ENCODE results near the gene PDK4.

DNA sequence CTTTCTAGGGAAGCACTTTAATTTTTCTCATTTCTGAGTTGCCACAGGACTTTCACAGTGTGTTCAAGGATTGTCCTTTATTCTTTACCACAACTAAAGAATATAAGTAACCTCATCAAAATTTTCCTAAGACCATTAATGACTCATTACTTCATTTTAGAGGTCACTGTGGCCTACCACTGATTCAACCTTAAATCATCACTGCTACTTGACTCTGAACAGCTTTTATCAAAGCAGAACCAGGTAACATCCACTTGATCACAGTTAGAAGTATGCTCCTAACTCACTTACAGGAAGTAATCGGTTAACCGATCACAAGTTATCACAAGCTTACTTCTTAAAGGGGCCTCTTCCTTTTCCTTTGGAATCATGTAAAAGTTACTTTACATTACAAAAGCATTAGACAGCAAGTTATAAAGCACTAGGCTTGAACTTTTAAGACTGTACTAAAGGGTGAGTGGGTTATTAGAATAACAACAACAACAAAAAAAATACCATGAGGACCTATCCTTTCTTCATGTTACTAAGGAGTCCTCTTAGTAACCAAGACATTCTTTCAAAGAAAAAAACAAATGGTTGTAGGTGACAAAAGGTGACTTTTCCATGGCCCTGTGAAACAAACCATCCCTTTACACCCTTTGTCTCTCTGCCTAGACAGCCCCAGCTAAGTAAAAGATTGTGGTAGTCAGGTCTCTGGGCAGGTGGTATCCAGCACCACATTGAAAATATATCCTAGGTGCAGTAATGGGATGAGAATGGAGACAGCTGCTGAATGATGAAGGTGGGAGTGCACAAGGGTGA lies 40.0 kb upstream of the PDK4 start:
- TF ChIP-seq, protein P1, sequence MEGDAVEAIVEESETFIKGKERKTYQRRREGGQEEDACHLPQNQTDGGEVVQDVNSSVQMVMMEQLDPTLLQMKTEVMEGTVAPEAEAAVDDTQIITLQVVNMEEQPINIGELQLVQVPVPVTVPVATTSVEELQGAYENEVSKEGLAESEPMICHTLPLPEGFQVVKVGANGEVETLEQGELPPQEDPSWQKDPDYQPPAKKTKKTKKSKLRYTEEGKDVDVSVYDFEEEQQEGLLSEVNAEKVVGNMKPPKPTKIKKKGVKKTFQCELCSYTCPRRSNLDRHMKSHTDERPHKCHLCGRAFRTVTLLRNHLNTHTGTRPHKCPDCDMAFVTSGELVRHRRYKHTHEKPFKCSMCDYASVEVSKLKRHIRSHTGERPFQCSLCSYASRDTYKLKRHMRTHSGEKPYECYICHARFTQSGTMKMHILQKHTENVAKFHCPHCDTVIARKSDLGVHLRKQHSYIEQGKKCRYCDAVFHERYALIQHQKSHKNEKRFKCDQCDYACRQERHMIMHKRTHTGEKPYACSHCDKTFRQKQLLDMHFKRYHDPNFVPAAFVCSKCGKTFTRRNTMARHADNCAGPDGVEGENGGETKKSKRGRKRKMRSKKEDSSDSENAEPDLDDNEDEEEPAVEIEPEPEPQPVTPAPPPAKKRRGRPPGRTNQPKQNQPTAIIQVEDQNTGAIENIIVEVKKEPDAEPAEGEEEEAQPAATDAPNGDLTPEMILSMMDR (IDR thresholded peaks at IDR 0.05; ENCODE audit: borderline replicate concordance, extremely low read depth, low read length, poor library complexity, severe bottlenecking), result no peak
- TF ChIP-seq EZH2 (IDR thresholded peaks at IDR 0.05; ENCODE audit: borderline replicate concordance, low read depth, low read length, severe bottlenecking), result no peak
